ENCODE measurements around the gene ELF1. TPM values are rescaled to one million over a fixed set of nuclear protein-coding genes. Genes with fewer than 3 reads are reported as not detected.

ELF1 gene
- total RNA-seq, 1 donor from 2014 or later, result 47.4 TPM

GRCh38 chr13:40969169-40969901 is 49.8 kb downstream of the ELF1 start:
- no peaks in the 10 kb centered on the region for H3K27me3 Mint-ChIP-seq
- H3K36me3 Mint-ChIP-seq, result no peaks in the 10 kb centered on the region
- TF ChIP-seq CTCF (conservative IDR thresholded peaks at IDR 0.05), result no peak
- H3K9me3 Mint-ChIP-seq, result no peaks in the 10 kb centered on the region
- H3K4me3 Mint-ChIP-seq, result no peak overlapping the region
- H3K27ac Mint-ChIP-seq, result peak overlapping the region; percentile 34
- H3K4me1 Mint-ChIP-seq (ENCODE audit: unreplicated experiment), result peaks cover 23% of the 10 kb centered on the region
- no peak for DNase-seq (ENCODE audit: extremely low spot score, unreplicated experiment)

- Mint-ChIP-seq H3K27me3 (no peaks in the 10 kb centered on the region), H3K36me3 (peaks cover 4% of the 10 kb centered on the region), H3K9me3 (peaks cover 5% of the 10 kb centered on the region), H3K4me3 (no peak overlapping the region), H3K4me1 (ENCODE audit: unreplicated experiment) (peaks cover 27% of the 10 kb centered on the region), H3K27ac (peak overlapping the region; percentile 6)
- no peak for DNase-seq (ENCODE audit: extremely low spot score, unreplicated experiment)
- no peak for TF ChIP-seq CTCF (conservative IDR thresholded peaks at IDR 0.05)
These were observed 50.6 kb downstream of the ELF1 start for GRCh38 chr13:40968416-40969000.

- Mint-ChIP-seq H3K36me3 (peaks cover 4% of the 10 kb centered on the region), H3K4me1 (ENCODE audit: unreplicated experiment) (peaks cover 18% of the 10 kb centered on the region), H3K27ac (no peak overlapping the region), H3K9me3 (peaks cover 5% of the 10 kb centered on the region), H3K27me3 (no peaks in the 10 kb centered on the region), H3K4me3 (no peak overlapping the region)
- no peak for DNase-seq (ENCODE audit: extremely low spot score, unreplicated experiment)
- no peak for TF ChIP-seq CTCF (conservative IDR thresholded peaks at IDR 0.05)
These were observed 52.8 kb downstream of the ELF1 start for GRCh38 chr13:40966298-40966697.

GRCh38 chr13:40963927-40964326 is 55.2 kb downstream of the ELF1 start:
- no peak for TF ChIP-seq CTCF (conservative IDR thresholded peaks at IDR 0.05)
- Mint-ChIP-seq H3K36me3 (peaks cover 5% of the 10 kb centered on the region), H3K27me3 (no peaks in the 10 kb centered on the region), H3K4me1 (ENCODE audit: unreplicated experiment) (peaks cover 4% of the 10 kb centered on the region), H3K9me3 (peaks cover 5% of the 10 kb centered on the region), H3K27ac (peak overlapping the region; percentile 86), H3K4me3 (peak overlapping the region; percentile 34)
- no peak for DNase-seq (ENCODE audit: extremely low spot score, unreplicated experiment)

GRCh38 chr13:40961826-40962225 is 57.3 kb downstream of the ELF1 start:
- Mint-ChIP-seq H3K4me1 (ENCODE audit: unreplicated experiment) (peaks cover 4% of the 10 kb centered on the region), H3K27ac (peak overlapping the region; percentile 67), H3K36me3 (peaks cover 22% of the 10 kb centered on the region), H3K27me3 (no peaks in the 10 kb centered on the region), H3K9me3 (peaks cover 5% of the 10 kb centered on the region), H3K4me3 (no peak overlapping the region)
- TF ChIP-seq CTCF (conservative IDR thresholded peaks at IDR 0.05), result no peak
- DNase-seq (ENCODE audit: extremely low spot score, unreplicated experiment), result no peak

Measured in type B pancreatic cell (in vitro differentiated cells).